HL-60 (cell line): Measurements from ENCODE around the gene GNG2.

Experiments used
- DNase-seq, 2 experiments: peaks; one replicate each; pipeline ENCODE4 v3.0.0-alpha.2; 2010 to 2020; ENCODE audit warnings: low read depth in 1 of 2, low spot score in 1 of 2
- H3K27ac ChIP-seq: fragments of 250-450 bp; sonication (Bioruptor Pico); replicated peaks from 2 replicates; pipeline ENCODE4 v1.5.1; 2020; ENCODE audit warnings: mild to moderate bottlenecking, moderate library complexity
- H3K27me3 ChIP-seq: fragments of 250-450 bp; sonication (Bioruptor Pico); 2 replicates; pipeline ENCODE4 v1.5.1; 2021; ENCODE audit warnings: mild to moderate bottlenecking, moderate library complexity; ENCODE audit not compliant: insufficient read depth, poor library complexity, severe bottlenecking
- H3K4me3 ChIP-seq: replicated peaks from 2 replicates; pipeline ENCODE4 v1.5.1; 2011; ENCODE audit warnings: mild to moderate bottlenecking, control low read depth, low read length; ENCODE audit not compliant: insufficient read depth
- GABPA ChIP-seq: IDR thresholded peaks from 2 replicates; pipeline ENCODE4 v1.6.1; 2012; ENCODE audit warnings: low read depth
- POLR2AphosphoS5 ChIP-seq: IDR thresholded peaks from 2 replicates; pipeline ENCODE4 v1.6.1; 2012; ENCODE audit warnings: low read depth
- SPI1 ChIP-seq: IDR thresholded peaks from 2 replicates; pipeline ENCODE4 v1.6.1; 2012; ENCODE audit warnings: low read depth, mild to moderate bottlenecking, borderline replicate concordance
- TF ChIP-seq, protein P1 (sequence below): IDR thresholded peaks from 2 replicates; pipeline ENCODE4 v1.6.1; 2012; ENCODE audit warnings: low read depth; ENCODE audit not compliant: insufficient replicate concordance
- TF ChIP-seq, protein P2 (sequence below): IDR thresholded peaks from one replicate; pipeline ENCODE4 v1.5.1; 2011; ENCODE audit warnings: low read length, control low read depth, inconsistent platforms; ENCODE audit not compliant: insufficient read depth

GNG2 gene

DNA sequence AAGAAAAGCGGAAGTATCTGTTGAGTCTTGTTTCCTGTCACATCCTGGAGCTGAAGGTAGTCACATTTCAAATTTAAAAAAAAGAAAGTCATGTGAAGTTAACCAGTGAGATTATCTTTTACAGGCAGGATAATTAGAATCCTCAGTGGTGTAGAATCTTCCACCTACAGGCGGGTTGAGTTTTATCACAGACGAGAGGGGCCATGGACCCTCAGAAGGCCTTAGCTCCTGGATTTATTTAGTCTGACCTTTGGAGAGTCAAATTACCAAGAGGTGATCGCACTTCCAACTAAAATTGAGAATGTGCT lies 13.0 kb upstream of the GNG2 start:
- Histone ChIP-seq H3K27ac (peak overlapping the region; percentile 93), H3K27me3 (no peaks in the 10 kb centered on the region), H3K4me3 (no peak overlapping the region)
- DNase-seq: no peak
- TF ChIP-seq GABPA (no peak), SPI1 (no peak), POLR2AphosphoS5 (no peak)
- TF ChIP-seq, protein P1, sequence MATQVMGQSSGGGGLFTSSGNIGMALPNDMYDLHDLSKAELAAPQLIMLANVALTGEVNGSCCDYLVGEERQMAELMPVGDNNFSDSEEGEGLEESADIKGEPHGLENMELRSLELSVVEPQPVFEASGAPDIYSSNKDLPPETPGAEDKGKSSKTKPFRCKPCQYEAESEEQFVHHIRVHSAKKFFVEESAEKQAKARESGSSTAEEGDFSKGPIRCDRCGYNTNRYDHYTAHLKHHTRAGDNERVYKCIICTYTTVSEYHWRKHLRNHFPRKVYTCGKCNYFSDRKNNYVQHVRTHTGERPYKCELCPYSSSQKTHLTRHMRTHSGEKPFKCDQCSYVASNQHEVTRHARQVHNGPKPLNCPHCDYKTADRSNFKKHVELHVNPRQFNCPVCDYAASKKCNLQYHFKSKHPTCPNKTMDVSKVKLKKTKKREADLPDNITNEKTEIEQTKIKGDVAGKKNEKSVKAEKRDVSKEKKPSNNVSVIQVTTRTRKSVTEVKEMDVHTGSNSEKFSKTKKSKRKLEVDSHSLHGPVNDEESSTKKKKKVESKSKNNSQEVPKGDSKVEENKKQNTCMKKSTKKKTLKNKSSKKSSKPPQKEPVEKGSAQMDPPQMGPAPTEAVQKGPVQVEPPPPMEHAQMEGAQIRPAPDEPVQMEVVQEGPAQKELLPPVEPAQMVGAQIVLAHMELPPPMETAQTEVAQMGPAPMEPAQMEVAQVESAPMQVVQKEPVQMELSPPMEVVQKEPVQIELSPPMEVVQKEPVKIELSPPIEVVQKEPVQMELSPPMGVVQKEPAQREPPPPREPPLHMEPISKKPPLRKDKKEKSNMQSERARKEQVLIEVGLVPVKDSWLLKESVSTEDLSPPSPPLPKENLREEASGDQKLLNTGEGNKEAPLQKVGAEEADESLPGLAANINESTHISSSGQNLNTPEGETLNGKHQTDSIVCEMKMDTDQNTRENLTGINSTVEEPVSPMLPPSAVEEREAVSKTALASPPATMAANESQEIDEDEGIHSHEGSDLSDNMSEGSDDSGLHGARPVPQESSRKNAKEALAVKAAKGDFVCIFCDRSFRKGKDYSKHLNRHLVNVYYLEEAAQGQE: no peak
- TF ChIP-seq, protein P2, sequence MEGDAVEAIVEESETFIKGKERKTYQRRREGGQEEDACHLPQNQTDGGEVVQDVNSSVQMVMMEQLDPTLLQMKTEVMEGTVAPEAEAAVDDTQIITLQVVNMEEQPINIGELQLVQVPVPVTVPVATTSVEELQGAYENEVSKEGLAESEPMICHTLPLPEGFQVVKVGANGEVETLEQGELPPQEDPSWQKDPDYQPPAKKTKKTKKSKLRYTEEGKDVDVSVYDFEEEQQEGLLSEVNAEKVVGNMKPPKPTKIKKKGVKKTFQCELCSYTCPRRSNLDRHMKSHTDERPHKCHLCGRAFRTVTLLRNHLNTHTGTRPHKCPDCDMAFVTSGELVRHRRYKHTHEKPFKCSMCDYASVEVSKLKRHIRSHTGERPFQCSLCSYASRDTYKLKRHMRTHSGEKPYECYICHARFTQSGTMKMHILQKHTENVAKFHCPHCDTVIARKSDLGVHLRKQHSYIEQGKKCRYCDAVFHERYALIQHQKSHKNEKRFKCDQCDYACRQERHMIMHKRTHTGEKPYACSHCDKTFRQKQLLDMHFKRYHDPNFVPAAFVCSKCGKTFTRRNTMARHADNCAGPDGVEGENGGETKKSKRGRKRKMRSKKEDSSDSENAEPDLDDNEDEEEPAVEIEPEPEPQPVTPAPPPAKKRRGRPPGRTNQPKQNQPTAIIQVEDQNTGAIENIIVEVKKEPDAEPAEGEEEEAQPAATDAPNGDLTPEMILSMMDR: no peak

DNA sequence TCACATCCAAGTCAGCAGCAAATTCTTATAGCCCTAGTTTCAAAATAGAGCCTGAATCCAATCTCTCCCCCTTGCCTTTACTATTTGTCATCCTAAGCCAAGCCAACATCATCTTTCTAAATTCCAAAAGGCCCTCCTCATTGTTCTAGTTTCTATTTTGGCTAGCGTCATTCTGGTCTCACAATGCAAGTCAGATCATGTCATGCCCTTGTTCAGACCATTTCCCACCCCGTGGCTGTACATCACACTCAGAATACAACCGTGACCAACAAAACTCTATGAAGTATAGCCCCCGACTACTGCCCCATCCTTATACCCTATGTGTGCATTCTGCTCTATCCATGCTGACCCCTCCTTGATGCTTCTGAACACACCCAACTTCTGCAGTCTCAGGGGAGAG lies 12.3 kb upstream of the GNG2 start:
- H3K27me3 ChIP-seq: no peaks in the 10 kb centered on the region
- no peak for DNase-seq
- H3K4me3 ChIP-seq: no peak overlapping the region
- peak overlapping the region; percentile 93 for H3K27ac ChIP-seq
- TF ChIP-seq, protein P2: no peak
- no peak for TF ChIP-seq POLR2AphosphoS5
- TF ChIP-seq, protein P1: no peak
- no peak for TF ChIP-seq GABPA
- no peak for TF ChIP-seq SPI1

- H3K27me3 ChIP-seq: no peaks in the 10 kb centered on the region
- no peak overlapping the region for H3K27ac ChIP-seq
- TF ChIP-seq, protein P2: no peak
- TF ChIP-seq GABPA (no peak), POLR2AphosphoS5 (no peak), SPI1 (no peak)
- TF ChIP-seq, protein P1: no peak
- DNase-seq: no peak
- H3K4me3 ChIP-seq: no peak overlapping the region
Measured at GRCh38 chr14:51849097-51849496, 11.3 kb upstream of the GNG2 start.
